HepG2 (cell line): Measurements from ENCODE around the gene CD7. TPM values are rescaled to one million over a fixed set of nuclear protein-coding genes. Genes with fewer than 3 reads are reported as not detected.

Experiments used
- ATM ChIP-seq: fragments of 450-650 bp; IDR thresholded peaks from 2 replicates; pipeline ENCODE4 v1.7.1; 2017; ENCODE audit warnings: mild to moderate bottlenecking, borderline replicate concordance
- BRD4 ChIP-seq: sonication (generic); formaldehyde crosslinking; IDR thresholded peaks from 2 replicates; pipeline ENCODE4 v1.4.0; 2020; ENCODE audit warnings: missing genetic modification reagents
- CBFB ChIP-seq: sonication (generic); formaldehyde crosslinking; IDR thresholded peaks from 2 replicates; pipeline ENCODE4 v1.4.0; 2020; ENCODE audit warnings: missing genetic modification reagents
- CENPBD1 ChIP-seq: sonication (generic); formaldehyde crosslinking; IDR thresholded peaks from 2 replicates; pipeline ENCODE4 v1.8.0; 2022; ENCODE audit warnings: missing genetic modification reagents, low read depth, mild to moderate bottlenecking, borderline replicate concordance
- CSRNP2 ChIP-seq: sonication (generic); formaldehyde crosslinking; conservative IDR thresholded peaks from 2 replicates; pipeline ENCODE4 v1.8.0; 2022; ENCODE audit warnings: low read depth, missing genetic modification reagents
- DNMT1 ChIP-seq: sonication (generic); formaldehyde crosslinking; IDR thresholded peaks from 2 replicates; pipeline ENCODE4 v1.5.1; 2020; ENCODE audit warnings: mild to moderate bottlenecking, missing genetic modification reagents
- FOXJ3 ChIP-seq: sonication (generic); formaldehyde crosslinking; IDR thresholded peaks from 2 replicates; pipeline ENCODE4 v1.4.0; 2020; ENCODE audit warnings: missing genetic modification reagents, mild to moderate bottlenecking, borderline replicate concordance
- HNRNPUL1 ChIP-seq: fragments of 200-400 bp; formaldehyde crosslinking; IDR thresholded peaks from 2 replicates; pipeline ENCODE4 v1.6.1; 2017; ENCODE audit warnings: low read depth, mild to moderate bottlenecking, low read length, moderate library complexity
- NFIC ChIP-seq: IDR thresholded peaks from 2 replicates; pipeline ENCODE4 v1.6.1; 2012; ENCODE audit warnings: mild to moderate bottlenecking, low read length, inconsistent platforms
- NPAS2 ChIP-seq: sonication (generic); formaldehyde crosslinking; IDR thresholded peaks from 2 replicates; pipeline ENCODE4 v1.8.0; 2022; ENCODE audit warnings: mild to moderate bottlenecking, missing genetic modification reagents, borderline replicate concordance
- PRDM10 ChIP-seq: sonication (generic); formaldehyde crosslinking; IDR thresholded peaks from 2 replicates; pipeline ENCODE4 v1.4.0; 2020; ENCODE audit warnings: low read depth, missing genetic modification reagents
- TBL1XR1 ChIP-seq: fragments of 150-350 bp; IDR thresholded peaks from 2 replicates; pipeline ENCODE4 v1.6.1; 2014; ENCODE audit warnings: borderline replicate concordance, low read length; ENCODE audit not compliant: partially characterized antibody
- THAP9 ChIP-seq: sonication (generic); formaldehyde crosslinking; IDR thresholded peaks from 2 replicates; pipeline ENCODE4; 2020; ENCODE audit warnings: missing genetic modification reagents, mild to moderate bottlenecking, borderline replicate concordance
- U2AF1 ChIP-seq: fragments of 200-400 bp; formaldehyde crosslinking; optimal IDR thresholded peaks from 2 replicates; pipeline ENCODE3; 2017; ENCODE audit warnings: mild to moderate bottlenecking, low read depth, low read length
- ZC3H4 ChIP-seq: sonication (generic); formaldehyde crosslinking; IDR thresholded peaks from 2 replicates; pipeline ENCODE4 v1.4.0; 2020; ENCODE audit warnings: missing genetic modification reagents, borderline replicate concordance
- ZFAT ChIP-seq: sonication (generic); formaldehyde crosslinking; conservative IDR thresholded peaks from 2 replicates; pipeline ENCODE4 v1.8.1; 2023; ENCODE audit warnings: missing genetic modification reagents, inconsistent platforms
- ZNF30 ChIP-seq: sonication (generic); formaldehyde crosslinking; IDR thresholded peaks from 2 replicates; pipeline ENCODE4 v1.5.0; 2020; ENCODE audit warnings: mild to moderate bottlenecking, missing genetic modification reagents
- ZNF572 ChIP-seq: sonication (generic); formaldehyde crosslinking; IDR thresholded peaks from 2 replicates; pipeline ENCODE4 v1.5.1; 2020; ENCODE audit warnings: mild to moderate bottlenecking, missing genetic modification reagents
- ZNF607 ChIP-seq: sonication (generic); formaldehyde crosslinking; IDR thresholded peaks from 2 replicates; pipeline ENCODE4 v1.5.1; 2020; ENCODE audit warnings: missing genetic modification reagents, mild to moderate bottlenecking, borderline replicate concordance
- ZNF672 ChIP-seq: sonication (generic); formaldehyde crosslinking; IDR thresholded peaks from 2 replicates; pipeline ENCODE4 v1.8.1; 2022; ENCODE audit warnings: missing genetic modification reagents
- polyA plus RNA-seq, 8 experiments: library from polyadenylated mRNA; depleted of rRNA in 3 of 8; stranded (reverse) in 7 of 8; unstranded in 1 of 8; fragments of >200 nt; fragmentation: Illumina TruSeq in 4 of 8; extraction: Trizol in 4 of 8; gene quantifications; 2 replicates each; pipeline versions ENCODE4 v1.2.1 to v1.2.3, GENCODE V29; 2011 to 2016; ENCODE audit warnings: low read depth in 4 of 8, missing spikeins in 1 of 8, mixed read lengths in 1 of 8; ENCODE audit not compliant: insufficient read depth in 1 of 8
- total RNA-seq, 5 experiments: library from RNA; depleted of rRNA; stranded (reverse); fragments of >200 nt; fragmentation: Illumina TruSeq; extraction: Trizol; gene quantifications; 2 replicates each; pipeline ENCODE4 v1.2.3, GENCODE V29; 2016; ENCODE audit warnings: low read depth in 1 of 5
- TF ChIP-seq, protein P1 (sequence below): sonication (generic); formaldehyde crosslinking; IDR thresholded peaks from 2 replicates; pipeline ENCODE4 v1.4.0; 2020; ENCODE audit warnings: mild to moderate bottlenecking, missing genetic modification reagents

CD7 gene
- total and polyA plus RNA-seq, 2 of the 13 experiments (the other 11 are each of a cell fraction or from before 2014, with no cell fraction given) = 67.6 to 76.4 TPM

GRCh38 chr17:82328994-82329507 is 11.6 kb upstream of the CD7 start (continued):
- TF ChIP-seq PRDM10 (CRISPR knock-in tag) = no peak
- TF ChIP-seq ZNF30 (CRISPR knock-in tag) = no peak
- no peak for TF ChIP-seq ATM
- TF ChIP-seq NPAS2 = no peak
- TF ChIP-seq ZNF607 (CRISPR knock-in tag) = no peak
- no peak for TF ChIP-seq NFIC
- no peak for TF ChIP-seq TBL1XR1
- no peak for TF ChIP-seq ZFAT
- peak; percentile 72; the same call in 1 of the 2 replicates for TF ChIP-seq ZC3H4 (CRISPR knock-in tag)
- no peak for TF ChIP-seq BRD4
- no peak for TF ChIP-seq CBFB (CRISPR knock-in tag)
- no peak for TF ChIP-seq U2AF1
- no peak for TF ChIP-seq CSRNP2 (CRISPR knock-in tag)
- TF ChIP-seq FOXJ3 (CRISPR knock-in tag) = no peak
- TF ChIP-seq, protein P1, sequence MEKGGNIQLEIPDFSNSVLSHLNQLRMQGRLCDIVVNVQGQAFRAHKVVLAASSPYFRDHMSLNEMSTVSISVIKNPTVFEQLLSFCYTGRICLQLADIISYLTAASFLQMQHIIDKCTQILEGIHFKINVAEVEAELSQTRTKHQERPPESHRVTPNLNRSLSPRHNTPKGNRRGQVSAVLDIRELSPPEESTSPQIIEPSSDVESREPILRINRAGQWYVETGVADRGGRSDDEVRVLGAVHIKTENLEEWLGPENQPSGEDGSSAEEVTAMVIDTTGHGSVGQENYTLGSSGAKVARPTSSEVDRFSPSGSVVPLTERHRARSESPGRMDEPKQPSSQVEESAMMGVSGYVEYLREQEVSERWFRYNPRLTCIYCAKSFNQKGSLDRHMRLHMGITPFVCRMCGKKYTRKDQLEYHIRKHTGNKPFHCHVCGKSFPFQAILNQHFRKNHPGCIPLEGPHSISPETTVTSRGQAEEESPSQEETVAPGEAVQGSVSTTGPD (CRISPR knock-in tag) = no peak
- no peak for TF ChIP-seq ZNF672 (CRISPR knock-in tag)
- TF ChIP-seq CENPBD1 (CRISPR knock-in tag) = no peak
- TF ChIP-seq ZNF572 (CRISPR knock-in tag) = 0 out of 2 replicates have a peak, but pooled peaks have one; percentile 12
- TF ChIP-seq THAP9 (CRISPR knock-in tag) = no peak
- 0 out of 2 replicates have a peak, but pooled peaks have one; percentile 48 for TF ChIP-seq DNMT1
- no peak for TF ChIP-seq HNRNPUL1
